Measurements from ENCODE around the gene AQP12B. TPM values are rescaled to one million over a fixed set of nuclear protein-coding genes. Genes with fewer than 3 reads are reported as not detected.
A peak's percentile ranks its signal among the peaks of the same experiment; 100 is the strongest.

AQP12B gene
- total RNA-seq, 1 donor from 2014 or later, result not detected

DNA sequence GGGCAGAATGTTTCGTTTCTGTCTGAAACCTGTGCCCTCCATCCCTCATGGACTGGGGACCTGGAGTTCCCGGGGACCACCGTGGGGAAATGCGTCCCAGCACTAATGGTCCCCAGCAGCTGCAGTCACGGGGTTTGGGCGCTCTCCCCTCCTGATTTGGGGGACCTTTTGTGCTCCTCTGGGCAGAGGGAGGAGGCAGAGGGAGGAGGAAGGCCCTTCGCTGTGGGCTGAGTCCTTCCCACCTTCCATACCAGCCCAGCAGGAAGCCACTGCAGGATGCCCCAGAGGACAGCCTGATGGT is 54.2 kb downstream of the AQP12B start:
- TF ChIP-seq, protein P1, sequence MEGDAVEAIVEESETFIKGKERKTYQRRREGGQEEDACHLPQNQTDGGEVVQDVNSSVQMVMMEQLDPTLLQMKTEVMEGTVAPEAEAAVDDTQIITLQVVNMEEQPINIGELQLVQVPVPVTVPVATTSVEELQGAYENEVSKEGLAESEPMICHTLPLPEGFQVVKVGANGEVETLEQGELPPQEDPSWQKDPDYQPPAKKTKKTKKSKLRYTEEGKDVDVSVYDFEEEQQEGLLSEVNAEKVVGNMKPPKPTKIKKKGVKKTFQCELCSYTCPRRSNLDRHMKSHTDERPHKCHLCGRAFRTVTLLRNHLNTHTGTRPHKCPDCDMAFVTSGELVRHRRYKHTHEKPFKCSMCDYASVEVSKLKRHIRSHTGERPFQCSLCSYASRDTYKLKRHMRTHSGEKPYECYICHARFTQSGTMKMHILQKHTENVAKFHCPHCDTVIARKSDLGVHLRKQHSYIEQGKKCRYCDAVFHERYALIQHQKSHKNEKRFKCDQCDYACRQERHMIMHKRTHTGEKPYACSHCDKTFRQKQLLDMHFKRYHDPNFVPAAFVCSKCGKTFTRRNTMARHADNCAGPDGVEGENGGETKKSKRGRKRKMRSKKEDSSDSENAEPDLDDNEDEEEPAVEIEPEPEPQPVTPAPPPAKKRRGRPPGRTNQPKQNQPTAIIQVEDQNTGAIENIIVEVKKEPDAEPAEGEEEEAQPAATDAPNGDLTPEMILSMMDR (IDR thresholded peaks at IDR 0.05; ENCODE audit: unreplicated experiment), result no peak
- peaks cover 3% of the 10 kb centered on the region for H3K36me3 Mint-ChIP-seq
- no peak overlapping the region for H3K27ac Mint-ChIP-seq
- H3K9me3 Mint-ChIP-seq, result peaks cover 7% of the 10 kb centered on the region
- no peak for DNase-seq (ENCODE audit: low spot score in 2 of 2, unreplicated experiment in 2 of 2)
- peaks cover 2% of the 10 kb centered on the region for H3K4me1 Mint-ChIP-seq
- no peak overlapping the region for H3K4me3 Mint-ChIP-seq
- no peaks in the 10 kb centered on the region for H3K27me3 Mint-ChIP-seq (ENCODE audit: low read depth)

DNA sequence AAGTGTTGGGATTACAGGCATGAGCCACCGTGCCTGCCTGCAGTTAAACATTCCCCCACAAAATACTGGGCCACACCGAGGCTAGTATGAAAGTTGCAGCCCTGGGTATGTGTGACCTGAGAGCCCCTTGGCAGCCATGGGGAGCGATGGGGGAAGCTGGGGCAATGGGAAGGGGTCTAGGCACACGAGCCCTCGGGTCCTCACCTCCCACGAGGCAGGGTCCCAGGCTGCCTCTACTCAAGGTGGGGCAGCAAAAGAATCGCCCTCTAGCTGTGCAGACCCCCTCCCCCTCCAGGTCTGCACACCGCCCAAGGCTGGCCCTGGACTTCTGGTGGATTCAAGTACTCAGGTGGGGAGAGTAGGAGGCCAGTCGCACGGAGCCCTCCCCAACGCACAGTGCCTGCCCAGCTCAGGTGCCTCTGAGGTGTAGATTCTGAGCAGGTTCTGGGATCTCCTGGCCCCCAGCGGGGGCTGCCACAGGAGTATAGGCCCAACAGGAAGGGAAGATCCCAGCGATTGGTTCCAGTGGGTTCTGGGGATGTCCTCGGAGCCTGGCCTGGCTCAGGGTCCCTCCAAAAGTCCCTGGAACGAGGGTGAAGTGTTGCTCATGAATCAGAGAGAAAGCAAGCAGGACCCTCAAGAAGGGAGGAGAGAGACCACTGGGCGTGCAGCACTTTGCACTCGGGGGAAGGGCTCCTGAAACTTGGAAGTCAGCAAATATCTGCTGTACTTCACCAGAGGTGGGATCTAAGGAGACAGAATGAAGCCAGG is 54.8 kb downstream of the AQP12B start:
- Mint-ChIP-seq H3K4me1 (peaks cover 2% of the 10 kb centered on the region), H3K9me3 (peaks cover 1% of the 10 kb centered on the region), H3K27ac (no peak overlapping the region), H3K4me3 (no peak overlapping the region), H3K36me3 (no peaks in the 10 kb centered on the region), H3K27me3 (ENCODE audit: low read depth) (no peaks in the 10 kb centered on the region)
- TF ChIP-seq, protein P1 (IDR thresholded peaks at IDR 0.05; ENCODE audit: unreplicated experiment), result no peak
- DNase-seq (ENCODE audit: low spot score in 2 of 2, unreplicated experiment in 2 of 2), result no peak

DNA sequence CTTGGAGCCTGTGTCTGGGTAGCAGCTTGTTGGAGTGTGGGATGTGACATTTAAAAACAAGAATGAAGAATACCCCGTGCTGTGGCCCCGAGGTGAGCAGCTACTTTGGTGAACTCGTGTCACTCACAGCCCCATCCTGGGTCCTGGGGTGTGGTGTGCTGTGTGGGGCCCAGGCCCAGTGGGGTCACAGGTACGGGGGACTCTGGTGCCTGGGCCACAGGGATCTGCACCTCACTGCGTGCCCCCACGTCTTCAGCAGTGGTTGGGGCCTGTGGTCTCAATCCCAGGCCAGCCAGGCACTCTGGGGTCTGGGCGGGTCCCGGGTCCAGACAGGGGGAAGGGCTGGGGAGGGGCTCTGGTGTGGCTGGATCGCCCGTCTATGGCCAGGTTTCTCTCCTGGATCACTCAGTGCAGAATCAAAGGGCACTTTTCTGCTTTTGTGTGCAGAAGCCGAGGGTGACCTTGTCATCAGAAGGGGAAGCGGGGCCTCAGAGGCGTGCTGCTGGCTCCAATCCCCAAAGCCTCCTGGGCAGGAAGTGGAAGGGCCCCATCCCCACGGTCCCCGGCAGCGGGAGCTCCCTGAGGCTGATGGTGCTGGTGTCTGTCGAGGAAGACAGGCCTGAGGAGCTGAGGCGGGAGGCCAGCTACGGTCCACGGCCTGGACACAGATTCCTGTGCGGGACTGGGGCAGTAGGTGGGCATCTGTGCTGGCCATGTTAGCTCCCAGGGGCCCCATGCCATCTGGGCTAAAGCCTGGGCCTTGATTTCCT is 56.0 kb downstream of the AQP12B start:
- TF ChIP-seq, protein P1 (IDR thresholded peaks at IDR 0.05; ENCODE audit: unreplicated experiment), result no peak
- H3K4me1 Mint-ChIP-seq, result peaks cover 4% of the 10 kb centered on the region
- no peaks in the 10 kb centered on the region for H3K27me3 Mint-ChIP-seq (ENCODE audit: low read depth)
- H3K36me3 Mint-ChIP-seq, result no peaks in the 10 kb centered on the region
- H3K9me3 Mint-ChIP-seq, result no peaks in the 10 kb centered on the region
- no peak overlapping the region for H3K27ac Mint-ChIP-seq
- H3K4me3 Mint-ChIP-seq, result no peak overlapping the region
- peak in 1 of 2 experiments; percentile 25 for DNase-seq (ENCODE audit: low spot score in 2 of 2, unreplicated experiment in 2 of 2)

Other genes with a start within 250 kb of the AQP12B start
- gene GPC1, start 247.2 kb downstream of the AQP12B start, total RNA-seq, result 86.1 to 89.7 TPM (median 88.0 TPM) in 3 replicates
- 25.9 to 29.8 TPM (median 27.3 TPM) in 3 replicates for gene ANKMY1, start 124.9 kb downstream of the AQP12B start, total RNA-seq
- 4.3 to 6.2 TPM (median 5.9 TPM) in 3 replicates for gene DUSP28, start 122.5 kb downstream of the AQP12B start, total RNA-seq
- gene RNPEPL1, start 114.4 kb downstream of the AQP12B start, total RNA-seq, result 26.4 to 28.3 TPM (median 28.3 TPM) in 3 replicates
- 58.3 to 60.3 TPM (median 58.6 TPM) in 3 replicates for gene CAPN10, start 96.2 kb downstream of the AQP12B start, total RNA-seq
- gene GPR35, start 57.4 kb downstream of the AQP12B start, total RNA-seq, result 5.4 to 6.0 TPM (median 6.0 TPM) in 3 replicates
- not detected in 3 replicates for gene AQP12A, start 9.0 kb upstream of the AQP12B start, total RNA-seq
- 46.2 to 49.5 TPM (median 48.9 TPM) in 3 replicates for gene KIF1A, start 137.3 kb upstream of the AQP12B start, total RNA-seq
- not detected in 3 replicates for gene AGXT, start 185.9 kb upstream of the AQP12B start, total RNA-seq
- gene MAB21L4, start 213.3 kb upstream of the AQP12B start, total RNA-seq, result 2.0 to 3.2 TPM (median 2.4 TPM) in 3 replicates
- 0.16 to 0.32 TPM (median 0.16 TPM) in 3 replicates for gene CROCC2, start 223.5 kb upstream of the AQP12B start, total RNA-seq

All from mesothelial cell of epicardium (in vitro differentiated cells).